Measurements from ENCODE around the gene CDK4. TPM values are rescaled to one million over a fixed set of nuclear protein-coding genes. Genes with fewer than 3 reads are reported as not detected.

The CDK4 gene
- total and polyA plus RNA-seq, 2 of the 13 experiments (the other 11 are each of a cell fraction or from before 2014, with no cell fraction given): 191 to 209 TPM

DNA sequence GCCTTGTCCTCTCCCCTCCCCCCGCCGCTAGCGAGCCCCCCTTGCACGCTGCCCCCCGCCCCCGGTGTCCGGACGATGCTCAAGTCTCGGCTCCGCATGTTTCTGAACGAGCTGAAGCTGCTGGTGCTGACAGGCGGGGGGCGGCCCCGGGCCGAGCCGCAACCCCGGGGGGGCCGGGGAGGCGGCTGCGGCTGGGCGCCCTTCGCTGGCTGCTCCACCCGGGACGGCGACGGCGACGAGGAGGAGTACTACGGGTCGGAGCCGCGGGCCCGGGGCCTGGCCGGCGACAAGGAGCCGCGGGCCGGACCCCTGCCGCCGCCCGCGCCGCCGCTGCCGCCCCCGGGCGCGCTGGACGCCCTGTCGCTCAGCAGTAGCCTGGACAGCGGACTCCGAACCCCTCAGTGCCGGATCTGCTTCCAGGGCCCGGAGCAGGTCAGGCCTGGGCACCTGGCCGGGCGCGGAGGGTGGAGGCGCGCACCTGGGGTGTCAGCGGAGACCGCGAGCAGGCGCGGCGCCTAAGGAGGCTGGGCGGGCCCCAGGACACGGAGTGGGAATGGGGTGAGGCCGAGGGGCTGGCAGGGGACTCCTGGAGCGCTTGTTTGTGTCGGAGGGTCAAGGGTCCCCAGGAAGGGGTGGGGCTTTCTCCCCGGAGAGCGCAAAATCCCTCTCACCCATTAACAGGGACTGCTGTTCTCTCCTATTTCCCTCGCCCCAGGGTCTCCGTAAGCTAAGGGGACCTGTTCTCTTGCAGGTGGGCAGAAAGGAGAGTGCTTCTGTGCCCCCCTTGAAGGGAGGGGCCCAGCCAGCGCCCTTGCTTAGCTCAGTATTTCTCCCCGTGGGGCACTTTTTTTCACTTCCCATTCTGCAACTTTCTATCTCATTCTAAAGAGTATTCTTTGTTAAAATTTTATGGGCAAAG, 3.6 kb upstream of the CDK4 start (continued):
- TF ChIP-seq ARID5B (CRISPR knock-in tag; IDR thresholded peaks at IDR 0.05): peak; percentile 35; the same call in 1 of the 2 replicates
- TF ChIP-seq HMGXB4 (CRISPR knock-in tag; IDR thresholded peaks at IDR 0.05; ENCODE audit: borderline replicate concordance in 1 of 2, low read depth in 1 of 2): peak; percentile 46 to 74; a peak in 2 of 4 replicates
- peak; percentile 56; the same call in 1 of the 2 replicates for TF ChIP-seq SP5 (CRISPR knock-in tag; IDR thresholded peaks at IDR 0.05; ENCODE audit: borderline replicate concordance, low read depth)
- TF ChIP-seq SP2 (CRISPR knock-in tag; IDR thresholded peaks at IDR 0.05): no peak
- TF ChIP-seq ZNF678 (CRISPR knock-in tag; IDR thresholded peaks at IDR 0.05): no peak
- no peak for TF ChIP-seq RBAK (CRISPR knock-in tag; IDR thresholded peaks at IDR 0.05)
- no peak for TF ChIP-seq EZH2 (conservative IDR thresholded peaks at IDR 0.05; ENCODE audit: low read depth, low read length)
- TF ChIP-seq ZFP62 (CRISPR knock-in tag; IDR thresholded peaks at IDR 0.05): no peak
- TF ChIP-seq ZMYM4 (CRISPR knock-in tag; IDR thresholded peaks at IDR 0.05): no peak
- TF ChIP-seq TFAP4 (IDR thresholded peaks at IDR 0.05; ENCODE audit: borderline replicate concordance, low read depth): no peak
- no peak for TF ChIP-seq HNRNPH1 (optimal IDR thresholded peaks at IDR 0.05; ENCODE audit: low read depth, low read length)
- TF ChIP-seq, protein P1, sequence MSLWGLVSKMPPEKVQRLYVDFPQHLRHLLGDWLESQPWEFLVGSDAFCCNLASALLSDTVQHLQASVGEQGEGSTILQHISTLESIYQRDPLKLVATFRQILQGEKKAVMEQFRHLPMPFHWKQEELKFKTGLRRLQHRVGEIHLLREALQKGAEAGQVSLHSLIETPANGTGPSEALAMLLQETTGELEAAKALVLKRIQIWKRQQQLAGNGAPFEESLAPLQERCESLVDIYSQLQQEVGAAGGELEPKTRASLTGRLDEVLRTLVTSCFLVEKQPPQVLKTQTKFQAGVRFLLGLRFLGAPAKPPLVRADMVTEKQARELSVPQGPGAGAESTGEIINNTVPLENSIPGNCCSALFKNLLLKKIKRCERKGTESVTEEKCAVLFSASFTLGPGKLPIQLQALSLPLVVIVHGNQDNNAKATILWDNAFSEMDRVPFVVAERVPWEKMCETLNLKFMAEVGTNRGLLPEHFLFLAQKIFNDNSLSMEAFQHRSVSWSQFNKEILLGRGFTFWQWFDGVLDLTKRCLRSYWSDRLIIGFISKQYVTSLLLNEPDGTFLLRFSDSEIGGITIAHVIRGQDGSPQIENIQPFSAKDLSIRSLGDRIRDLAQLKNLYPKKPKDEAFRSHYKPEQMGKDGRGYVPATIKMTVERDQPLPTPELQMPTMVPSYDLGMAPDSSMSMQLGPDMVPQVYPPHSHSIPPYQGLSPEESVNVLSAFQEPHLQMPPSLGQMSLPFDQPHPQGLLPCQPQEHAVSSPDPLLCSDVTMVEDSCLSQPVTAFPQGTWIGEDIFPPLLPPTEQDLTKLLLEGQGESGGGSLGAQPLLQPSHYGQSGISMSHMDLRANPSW (CRISPR knock-in tag; IDR thresholded peaks at IDR 0.05; ENCODE audit: borderline replicate concordance): no peak
- no peak for TF ChIP-seq CREBL2 (CRISPR knock-in tag; IDR thresholded peaks at IDR 0.05; ENCODE audit: borderline replicate concordance)
- TF ChIP-seq KLF13 (CRISPR knock-in tag; IDR thresholded peaks at IDR 0.05): 0 out of 2 replicates have a peak, but pooled peaks have one; percentile 40
- no peak for TF ChIP-seq MED13 (CRISPR knock-in tag; IDR thresholded peaks at IDR 0.05)
- TF ChIP-seq PHF5A (CRISPR knock-in tag; IDR thresholded peaks at IDR 0.05; ENCODE audit: low read depth, unreplicated experiment): no peak
- no peak for TF ChIP-seq ISL2 (CRISPR knock-in tag; IDR thresholded peaks at IDR 0.05)
- no peak for TF ChIP-seq NCOR1 (IDR thresholded peaks at IDR 0.05; ENCODE audit: borderline replicate concordance, low read length)
- no peak for TF ChIP-seq DNMT3B (CRISPR knock-in tag; conservative IDR thresholded peaks at IDR 0.05)
- TF ChIP-seq NKX3-1 (CRISPR knock-in tag; IDR thresholded peaks at IDR 0.05): no peak
